KG1 (cell line): ENCODE measurements around the gene TMEM117.
A peak's percentile ranks its signal among the peaks of the same experiment; 100 is the strongest.
"Not testable (repeated sequence)": the region's sequence is repeated elsewhere in the genome, so short reads cannot be mapped to it uniquely, and the experiment has no call there.

Experiments
- DNase-seq: peaks from one replicate; lab custom pipeline; 2025; lab: John Stamatoyannopoulos, UW

Gene TMEM117

DNA sequence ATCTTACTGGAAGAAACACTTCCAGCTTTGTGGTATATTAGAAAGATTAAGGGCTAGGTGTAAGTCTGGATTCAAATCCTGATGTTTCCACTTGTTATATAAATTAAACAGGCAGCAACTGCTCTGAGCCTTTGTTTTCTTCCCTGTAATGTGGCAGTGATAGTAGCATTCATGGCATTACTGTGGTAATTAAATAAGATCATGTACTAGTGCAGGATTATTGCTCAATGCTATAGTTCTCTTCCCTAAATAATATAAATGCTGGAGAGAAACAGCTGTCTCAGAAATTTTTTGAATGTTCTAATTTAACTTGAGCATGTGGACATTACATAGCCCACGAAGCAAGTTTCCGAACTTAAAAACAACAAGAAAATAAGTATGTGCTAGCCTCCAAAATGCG, 5.4 kb downstream of the TMEM117 start:
- DNase-seq: no peak

DNA sequence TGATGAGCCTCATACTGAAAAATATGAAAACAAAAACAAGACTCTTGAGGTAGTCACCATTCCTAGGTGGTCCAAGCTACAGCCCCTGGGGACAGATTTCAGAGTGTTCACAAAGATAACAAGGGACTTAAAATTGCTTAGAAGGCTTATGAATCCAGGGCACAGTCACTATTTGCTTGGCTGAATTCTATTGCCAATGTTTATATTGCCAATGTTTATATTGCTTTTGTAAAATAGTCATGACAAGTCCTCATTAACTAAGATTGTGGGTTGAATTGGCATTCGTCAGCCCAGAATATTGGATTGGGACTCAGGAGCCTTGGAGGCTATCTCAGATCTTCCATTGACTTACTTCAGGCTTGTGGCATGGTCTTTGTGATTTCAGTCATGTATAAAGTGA, 6.4 kb downstream of the TMEM117 start:
- DNase-seq: no peak

DNA sequence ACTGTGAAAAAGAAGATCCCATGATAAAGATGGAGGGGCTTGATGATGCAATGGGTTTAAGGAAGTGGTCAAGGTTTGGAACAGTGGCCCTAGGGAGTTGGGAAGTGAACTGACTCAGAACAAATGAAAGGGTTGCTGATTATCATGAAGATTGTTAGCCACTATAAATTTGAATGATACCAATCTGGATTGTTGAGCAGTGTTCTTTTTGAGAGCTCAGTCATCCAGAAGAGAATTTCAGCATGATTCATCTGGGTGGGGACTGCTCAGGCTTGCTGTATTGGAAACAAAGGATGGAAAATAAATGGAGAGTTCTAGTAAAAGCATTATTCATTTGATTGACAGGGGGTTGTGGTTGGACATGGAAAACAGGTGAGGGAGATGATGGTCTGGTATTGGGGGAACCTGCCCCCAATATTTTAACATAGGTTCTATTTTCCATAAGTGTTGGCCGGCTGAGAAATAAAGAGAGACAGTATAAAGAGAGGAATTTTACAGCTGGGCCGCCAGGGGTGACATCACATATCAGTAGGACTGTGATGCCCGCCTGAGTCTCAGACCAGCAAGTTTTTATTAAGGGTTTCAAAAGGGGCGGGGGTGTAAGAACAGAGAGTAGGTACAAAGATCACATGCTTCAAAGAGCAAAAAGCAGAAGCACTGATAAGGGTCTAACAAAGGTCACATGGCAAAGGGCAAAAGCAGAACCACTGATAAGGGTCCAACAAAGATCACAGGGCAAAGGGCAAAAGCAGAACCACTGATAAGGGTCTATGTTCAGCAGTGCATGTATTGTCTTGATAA, 11.7 kb downstream of the TMEM117 start:
- DNase-seq: not testable (repeated sequence)

DNA sequence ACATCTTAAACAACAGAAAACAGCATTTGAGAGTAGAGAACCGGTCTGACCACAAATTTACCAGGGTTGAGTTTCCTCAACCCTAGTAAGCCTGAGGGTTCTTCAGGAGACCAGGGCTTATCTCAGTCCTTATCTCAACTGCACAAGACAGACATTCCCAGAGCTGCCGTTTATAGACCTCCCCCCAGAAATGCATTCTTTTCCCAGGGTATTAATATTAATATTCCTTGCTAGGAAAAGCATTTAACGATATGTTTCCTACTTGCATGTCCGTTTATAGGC, 12.3 kb downstream of the TMEM117 start:
- no peak for DNase-seq

DNA sequence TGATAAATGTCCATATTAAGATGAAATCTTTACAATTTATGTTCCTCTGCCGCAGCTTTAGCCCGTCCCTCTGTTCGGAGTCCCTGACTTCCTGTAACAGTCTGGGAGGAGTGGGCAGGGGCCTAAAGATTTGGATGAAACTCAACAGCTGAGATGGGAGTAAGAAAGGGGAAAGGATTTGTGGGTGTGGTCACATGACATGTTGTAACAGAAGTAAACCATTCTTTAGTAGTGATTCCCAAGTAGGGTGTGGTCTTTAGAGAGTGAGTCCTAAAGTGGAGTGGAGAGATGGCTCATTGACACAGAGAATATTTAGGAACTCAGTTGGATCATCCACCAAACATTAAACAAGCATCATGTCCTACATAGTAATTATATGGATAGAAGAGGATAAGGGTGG, 12.9 kb downstream of the TMEM117 start:
- DNase-seq: no peak

DNA sequence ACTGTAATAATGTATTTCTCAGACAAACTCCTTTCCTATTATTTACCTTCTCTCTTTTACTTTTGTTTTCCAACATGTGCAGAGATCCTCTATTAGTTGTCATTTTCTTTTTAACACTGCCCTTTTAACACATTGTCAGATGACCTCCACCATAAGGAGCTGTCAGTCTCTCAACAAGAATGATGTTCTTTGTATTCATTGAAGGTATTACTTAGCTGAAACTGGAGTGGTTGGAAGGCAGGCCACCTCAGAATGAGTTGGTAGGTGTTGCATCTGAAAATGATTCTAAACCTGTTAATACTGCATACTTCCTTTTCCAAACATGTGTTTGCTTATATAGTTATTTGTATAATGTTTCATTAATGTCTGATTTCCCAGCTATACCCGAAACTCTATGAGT, 16.9 kb downstream of the TMEM117 start:
- DNase-seq: no peak

DNA sequence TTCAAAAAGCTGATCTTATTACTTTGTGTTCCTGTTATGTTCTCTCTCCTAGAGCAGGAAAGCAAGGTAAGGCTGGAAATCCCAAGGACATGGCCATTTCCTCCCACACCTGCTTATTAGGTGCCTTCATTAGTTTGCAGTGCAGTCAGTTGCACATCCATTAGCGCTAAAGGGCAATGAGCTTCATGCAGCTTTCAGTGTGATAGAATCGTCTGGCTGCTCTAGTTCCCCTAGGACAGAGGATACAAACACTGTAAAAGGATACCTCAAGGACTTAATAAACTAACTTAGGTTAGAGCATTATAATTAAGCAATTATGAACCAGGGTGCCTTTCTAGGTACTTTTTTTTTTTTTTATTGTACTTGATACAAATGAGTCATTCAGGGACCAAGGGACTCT, 21.1 kb downstream of the TMEM117 start:
- DNase-seq: no peak

DNA sequence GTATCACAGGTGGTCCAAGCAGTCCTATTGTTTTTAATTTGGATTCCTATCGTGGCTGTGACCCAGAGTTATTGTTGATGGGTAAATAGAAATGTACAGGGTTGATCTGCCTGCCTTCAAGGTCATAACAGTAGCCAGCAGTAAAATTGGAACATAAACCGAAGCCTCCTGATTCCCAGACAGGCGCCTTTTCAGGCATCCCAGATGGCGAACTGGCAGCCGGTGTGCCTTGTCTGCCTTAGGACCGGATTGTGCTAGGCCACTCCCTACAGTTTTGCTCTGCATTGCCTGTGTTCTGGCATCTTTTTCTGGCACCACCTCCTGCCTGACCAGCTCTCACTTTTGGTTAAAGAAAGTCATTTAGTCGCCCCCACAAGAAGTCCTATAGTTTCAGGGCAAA, 22.2 kb downstream of the TMEM117 start:
- DNase-seq: no peak

DNA sequence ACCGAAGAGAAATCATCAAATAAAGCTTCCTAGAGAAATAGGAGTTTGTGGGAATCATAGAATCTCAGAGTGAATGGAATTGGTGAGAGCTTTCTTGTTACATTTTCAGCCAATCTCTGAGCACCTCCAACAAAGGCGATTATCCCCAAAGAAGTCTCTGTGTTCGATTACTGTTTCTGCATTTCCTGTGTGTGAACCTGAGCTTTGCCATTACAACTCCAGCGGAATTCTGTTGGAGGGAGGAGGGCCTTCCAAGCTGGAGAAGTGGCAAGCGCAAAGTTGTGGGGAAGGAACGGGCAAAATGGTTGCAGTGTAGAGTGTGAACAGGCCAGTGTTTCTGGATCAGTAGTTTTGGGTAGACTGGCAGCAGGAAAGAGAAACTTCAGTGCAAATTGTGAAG, 23.1 kb downstream of the TMEM117 start:
- DNase-seq: no peak

DNA sequence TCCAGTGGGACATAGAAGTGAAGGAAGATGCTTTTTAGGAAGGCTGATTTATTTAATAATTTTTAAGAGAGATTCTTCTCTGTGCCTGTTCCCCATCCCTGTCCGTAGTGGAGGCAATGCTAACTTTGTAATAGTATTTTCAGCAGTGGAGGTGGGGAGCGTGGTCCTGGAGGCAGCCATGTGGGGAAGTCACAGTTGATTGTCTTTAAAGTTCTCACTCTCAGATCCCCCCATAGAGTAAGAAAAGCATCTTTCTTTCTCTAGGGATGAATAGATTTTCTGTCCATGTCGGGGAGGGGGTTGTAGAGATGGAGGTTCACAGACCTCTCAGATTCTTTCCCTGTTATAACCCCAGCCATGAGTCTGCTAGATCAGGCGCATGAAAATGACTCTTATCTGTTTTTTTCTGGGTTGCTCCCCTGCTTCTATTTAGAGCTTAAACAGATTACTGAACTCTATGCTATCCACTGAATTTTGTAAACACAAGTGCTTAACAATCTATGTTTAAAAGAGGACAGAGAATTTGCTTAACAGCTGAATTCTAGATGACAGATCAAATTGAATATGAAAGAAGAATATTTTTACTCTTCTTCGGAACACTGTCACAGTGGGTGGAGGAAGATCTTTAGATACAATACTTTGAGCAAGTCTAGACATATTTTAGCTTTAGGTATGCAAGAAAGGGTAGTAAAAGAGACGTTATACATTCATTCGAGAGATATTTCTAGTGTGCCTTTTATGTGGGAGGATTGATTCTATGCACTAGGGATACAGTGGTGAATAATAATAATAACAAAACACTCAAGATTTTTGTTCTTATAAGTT, 25.3 kb downstream of the TMEM117 start:
- DNase-seq: no peak

DNA sequence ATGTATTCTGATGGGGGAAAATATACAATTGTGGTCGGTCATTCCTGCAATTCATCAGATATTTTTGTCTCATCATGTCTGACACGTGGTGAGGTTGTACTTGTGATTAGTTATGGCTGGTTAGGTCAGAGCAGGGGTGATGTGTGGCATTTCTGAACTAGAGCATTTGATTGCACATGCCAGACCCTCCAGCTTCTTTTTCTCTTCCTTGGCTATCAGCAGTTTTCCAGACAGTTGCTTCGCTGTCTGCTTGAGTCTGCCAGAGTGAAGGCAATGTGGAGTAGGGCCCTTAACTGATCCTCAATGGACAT, 25.9 kb downstream of the TMEM117 start:
- no peak for DNase-seq

DNA sequence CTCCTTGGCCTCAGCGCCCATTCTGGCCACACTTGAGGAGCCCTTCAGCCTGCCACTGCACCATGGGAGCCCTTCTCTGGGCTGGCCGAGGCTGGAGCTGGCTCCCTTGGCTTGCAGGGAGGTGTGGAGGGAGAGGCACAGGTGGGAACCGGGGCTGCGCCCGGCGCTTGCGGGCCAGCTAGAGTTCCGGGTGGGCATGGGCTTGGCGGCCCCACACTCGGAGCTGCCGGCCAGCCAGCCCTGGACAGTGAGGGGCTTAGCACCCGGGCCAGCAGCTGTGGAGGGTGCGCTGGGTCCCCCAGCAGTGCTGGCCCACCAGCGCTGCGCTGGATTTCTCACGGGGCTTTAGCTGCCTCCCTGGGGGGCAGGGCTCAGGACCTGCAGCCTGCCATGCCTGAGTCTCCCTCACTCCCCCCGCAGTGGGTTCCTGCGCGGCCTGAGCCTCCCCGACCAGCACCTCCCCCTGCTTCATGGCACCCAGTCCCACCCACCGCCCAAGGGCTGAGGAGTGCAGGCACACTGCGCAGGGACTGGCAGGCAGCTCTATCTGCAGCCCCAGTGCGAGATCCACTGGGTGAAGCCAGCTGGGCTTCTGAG, 28.0 kb downstream of the TMEM117 start:
- DNase-seq: no peak

DNA sequence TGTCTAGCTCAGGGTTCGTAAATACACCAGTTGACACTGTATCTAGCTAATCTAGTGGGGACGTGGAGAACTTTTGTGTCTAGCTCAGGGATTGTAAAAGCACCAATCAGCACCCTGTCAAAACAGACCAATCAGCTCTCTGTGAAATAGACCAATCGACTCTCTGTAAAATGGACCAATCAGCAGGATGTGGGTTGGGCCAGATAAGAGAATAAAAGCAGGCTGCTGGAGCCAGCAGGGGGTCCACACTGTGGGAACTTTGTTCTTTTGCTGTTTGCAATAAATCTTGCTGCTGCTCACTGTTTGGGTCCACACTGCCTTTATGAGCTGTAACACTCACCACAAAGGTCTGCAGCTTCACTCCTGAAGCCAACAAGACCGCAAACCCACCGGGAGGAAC, 28.7 kb downstream of the TMEM117 start:
- DNase-seq: not testable (repeated sequence)

DNA sequence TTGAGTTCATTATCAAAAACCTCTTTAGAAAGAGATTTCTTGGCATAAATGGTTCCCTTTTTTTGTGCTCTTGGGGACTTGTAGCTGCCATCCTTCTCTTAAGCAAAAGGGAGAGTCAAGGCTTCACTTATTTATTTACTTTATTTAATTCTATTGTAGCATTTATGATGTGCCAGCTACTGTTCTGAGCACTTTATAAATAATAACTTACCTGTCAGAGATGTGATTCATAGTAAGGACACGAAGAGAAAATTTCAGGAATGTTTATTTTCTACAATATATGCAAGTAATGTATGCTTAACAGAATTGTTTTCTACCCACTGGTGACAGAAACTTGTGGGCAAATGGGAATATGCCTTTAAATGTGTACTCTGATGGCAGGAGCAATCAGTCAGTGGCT, 33.3 kb downstream of the TMEM117 start:
- DNase-seq: no peak

DNA sequence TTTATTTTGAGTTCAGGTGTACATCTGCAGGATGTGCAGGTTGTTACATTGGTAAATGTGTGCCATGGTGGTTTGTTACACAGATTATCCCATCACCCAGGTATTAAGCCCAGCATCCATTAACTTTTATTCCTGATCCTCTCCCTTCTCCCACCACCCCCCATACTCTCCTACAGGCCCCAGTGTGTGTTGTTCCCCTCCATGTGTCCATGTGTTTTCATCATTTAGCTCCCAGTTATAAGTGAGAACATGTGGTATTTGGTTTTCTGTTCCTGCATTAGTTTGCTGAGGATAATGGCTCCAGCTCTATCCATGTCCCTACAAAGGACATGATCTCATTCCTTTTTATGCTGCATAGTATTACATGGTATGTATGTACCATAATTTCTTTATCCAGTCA, 33.9 kb downstream of the TMEM117 start:
- DNase-seq: not testable (repeated sequence)

DNA sequence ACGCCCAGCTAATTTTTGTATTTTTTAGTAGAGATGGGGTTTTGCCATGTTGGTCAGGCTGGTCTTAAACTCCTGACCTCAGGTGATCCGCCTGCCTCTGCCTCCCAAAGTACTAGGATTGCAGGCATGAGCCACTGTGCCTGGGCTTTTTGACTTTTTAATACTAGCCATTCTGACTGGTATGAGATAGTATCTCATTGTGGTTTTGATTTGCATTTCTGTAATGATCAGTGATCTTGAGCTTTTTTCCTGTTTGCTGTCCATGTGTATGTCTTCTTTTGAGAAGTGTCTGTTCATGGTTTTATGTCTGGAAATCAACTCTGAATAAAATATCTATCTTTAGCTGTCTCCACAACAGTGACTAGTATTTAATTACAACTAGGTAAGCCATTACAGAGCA, 35.4 kb downstream of the TMEM117 start:
- DNase-seq: not testable (repeated sequence)

DNA sequence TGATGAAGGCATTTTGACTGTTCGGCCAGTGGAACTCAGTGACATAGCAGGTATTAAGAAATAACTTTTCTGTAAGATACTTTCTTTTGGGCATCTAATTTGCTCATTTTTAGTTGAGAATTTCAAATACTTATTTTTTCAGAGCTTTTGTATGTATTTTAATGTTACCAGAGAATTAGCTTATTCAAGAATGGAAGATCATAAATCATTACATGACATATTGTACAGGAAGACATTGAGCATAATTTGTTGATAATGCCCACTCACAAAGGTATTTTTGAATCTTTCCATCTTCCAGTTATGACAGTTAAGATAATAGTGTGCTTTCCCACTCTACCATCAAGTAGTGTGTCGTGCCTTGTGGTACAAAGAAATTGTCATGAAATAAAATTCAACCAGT, 36.5 kb downstream of the TMEM117 start:
- DNase-seq: no peak

DNA sequence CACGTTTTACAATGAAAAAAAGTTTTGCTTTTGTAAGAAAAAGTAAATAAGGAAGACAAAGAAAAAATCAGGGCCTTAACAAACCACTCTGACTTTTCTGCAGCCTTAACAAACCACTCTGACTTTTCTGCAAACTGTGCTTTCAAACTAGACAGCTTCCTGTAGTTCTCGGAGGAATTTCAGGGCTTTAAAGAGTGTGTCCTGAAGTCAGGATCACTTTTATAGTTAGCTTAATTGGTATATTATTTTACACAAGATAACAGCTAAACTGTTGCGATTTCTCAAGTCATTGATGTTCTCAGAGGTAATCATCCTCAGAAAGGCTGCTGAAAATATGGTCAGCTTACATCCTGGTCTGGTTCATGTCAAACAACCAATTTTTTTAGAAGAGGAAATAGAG, 42.2 kb downstream of the TMEM117 start:
- no peak for DNase-seq

DNA sequence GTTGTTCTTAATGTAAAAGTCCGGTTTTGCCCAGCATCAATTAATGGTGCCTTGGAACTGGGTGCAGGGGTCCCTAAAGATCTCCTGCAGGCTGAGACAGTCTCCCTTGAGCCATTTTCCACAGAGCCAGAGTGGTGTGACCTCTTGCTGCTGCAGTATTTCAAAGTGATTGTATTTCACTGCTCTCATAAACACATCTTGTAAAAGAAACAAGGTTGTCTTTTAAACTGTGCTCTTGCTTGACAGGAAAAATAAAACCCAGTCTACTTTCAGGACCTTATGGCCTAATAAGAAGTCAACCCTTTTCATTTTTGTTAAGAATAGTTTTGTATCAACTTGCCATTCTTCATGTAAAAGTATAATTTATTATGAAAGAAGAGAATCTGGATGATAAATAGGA, 44.7 kb downstream of the TMEM117 start:
- DNase-seq: no peak

DNA sequence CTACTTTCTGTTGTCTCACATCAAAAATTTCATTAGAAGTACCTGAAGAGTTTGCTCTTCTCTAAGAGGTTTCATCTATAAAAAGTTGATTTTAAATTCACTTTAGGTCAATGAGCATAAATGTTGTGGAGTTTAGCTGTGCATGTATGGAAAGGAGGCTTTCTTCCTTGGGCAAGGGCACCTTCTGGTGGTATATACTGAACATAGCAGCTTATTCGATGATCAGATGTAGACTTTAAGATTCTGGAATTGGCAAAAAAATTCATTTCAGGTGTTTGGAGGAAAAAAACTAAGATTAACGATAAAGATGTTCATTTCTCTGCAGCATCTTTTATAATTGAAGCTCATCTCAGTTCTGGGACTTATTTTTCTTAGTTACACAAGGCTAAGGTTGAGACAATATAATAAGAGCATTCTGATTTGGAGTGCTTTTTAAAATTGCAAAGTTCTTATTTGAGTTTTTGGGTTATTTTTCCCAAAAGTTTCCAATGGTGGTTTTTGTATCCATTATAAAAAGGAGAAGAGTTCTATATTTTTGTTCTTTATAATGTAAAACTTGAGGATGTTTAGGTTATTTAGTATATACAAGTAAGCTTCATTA, 46.8 kb downstream of the TMEM117 start:
- peak; percentile 7 for DNase-seq

DNA sequence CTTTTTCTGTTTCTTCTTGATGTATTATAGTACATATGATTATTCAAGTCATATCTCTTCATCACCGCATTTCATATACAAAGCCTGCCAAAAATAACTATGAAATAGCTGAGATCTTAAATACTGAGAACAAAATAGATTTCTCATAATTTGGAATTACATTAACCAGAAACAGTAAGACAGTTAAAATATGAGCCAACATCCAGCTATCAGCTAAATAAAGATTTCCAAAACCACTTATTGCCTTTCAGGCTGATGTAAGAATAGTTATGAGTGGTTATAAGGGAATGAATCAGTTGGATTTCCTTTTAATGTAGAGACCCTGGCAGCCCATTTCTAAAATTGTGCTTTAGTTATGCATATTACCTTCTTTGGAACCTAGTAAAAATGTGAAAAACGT, 47.4 kb downstream of the TMEM117 start:
- no peak for DNase-seq

DNA sequence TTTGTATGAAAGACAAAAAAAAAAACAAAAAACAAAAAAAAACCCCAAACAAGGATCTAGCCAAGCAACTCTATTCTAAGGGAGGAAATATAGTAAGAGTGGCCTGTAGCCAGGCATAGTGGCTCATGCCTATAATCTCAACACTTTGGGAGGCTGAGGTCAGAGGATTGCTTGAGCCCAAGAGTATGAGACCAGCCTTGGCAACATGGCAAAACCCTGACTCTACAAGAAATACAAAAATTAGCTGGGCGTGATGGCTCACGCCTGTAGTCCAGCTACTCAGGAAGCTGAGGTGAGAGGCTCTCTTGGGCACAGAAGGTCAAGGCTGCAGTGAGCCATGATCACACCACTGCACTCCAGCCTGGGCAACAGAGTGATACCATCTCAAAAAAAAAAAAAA, 47.9 kb downstream of the TMEM117 start:
- DNase-seq: no peak
